ENCODE results near the gene CSH1.
"Not testable (repeated sequence)": the region's sequence is repeated elsewhere in the genome, so short reads cannot be mapped to it uniquely, and the experiment has no call there.

CSH1 gene

GRCh38 chr17:63896524-63897354, at the start of gene CSH1:
Gene CSH1 (minus strand): TSS chr17:63896574. CDS start chr17:63896511, 63 bp downstream.
- not testable (repeated sequence) for DNase-seq (ENCODE audit: low spot score)

- no peak for DNase-seq (ENCODE audit: low spot score)
Measured at GRCh38 chr17:63945784-63946439, 49.5 kb upstream of the CSH1 start.

GRCh38 chr17:63944736-63945499, 48.5 kb upstream of the CSH1 start:
- DNase-seq (ENCODE audit: low spot score): no peak

- DNase-seq (ENCODE audit: low spot score): no peak
Measured at GRCh38 chr17:63943745-63944144, 47.4 kb upstream of the CSH1 start.

- no peak for DNase-seq (ENCODE audit: low spot score)
Measured at GRCh38 chr17:63942309-63942985, 46.1 kb upstream of the CSH1 start.

GRCh38 chr17:63941751-63942150, 45.4 kb upstream of the CSH1 start:
- no peak for DNase-seq (ENCODE audit: low spot score)

GRCh38 chr17:63941162-63941561, 44.8 kb upstream of the CSH1 start:
- DNase-seq (ENCODE audit: low spot score): no peak

GRCh38 chr17:63940584-63940983, 44.2 kb upstream of the CSH1 start:
- no peak for DNase-seq (ENCODE audit: low spot score)

GRCh38 chr17:63939884-63940283, 43.5 kb upstream of the CSH1 start:
- DNase-seq (ENCODE audit: low spot score): no peak

- no peak for DNase-seq (ENCODE audit: low spot score)
Measured at GRCh38 chr17:63939401-63939800, 43.0 kb upstream of the CSH1 start.

GRCh38 chr17:63937920-63938319, 41.5 kb upstream of the CSH1 start:
- no peak for DNase-seq (ENCODE audit: low spot score)

GRCh38 chr17:63937319-63937718, 40.9 kb upstream of the CSH1 start:
- DNase-seq (ENCODE audit: low spot score): no peak

- DNase-seq (ENCODE audit: low spot score): no peak
Measured at GRCh38 chr17:63934183-63935112, 38.1 kb upstream of the CSH1 start.

GRCh38 chr17:63933598-63933997, 37.2 kb upstream of the CSH1 start:
- DNase-seq (ENCODE audit: low spot score): no peak

- DNase-seq (ENCODE audit: low spot score): no peak
Measured at GRCh38 chr17:63932721-63933120, 36.3 kb upstream of the CSH1 start.

- peak; percentile 33 for DNase-seq (ENCODE audit: low spot score)
Measured at GRCh38 chr17:63931981-63932561, 35.7 kb upstream of the CSH1 start, which contains the start of gene CD79B. Gene CD79B (minus strand): TSS chr17:63932331. CDS start chr17:63932261, 70 bp downstream.

- peak; percentile 48 for DNase-seq (ENCODE audit: low spot score)
Measured at GRCh38 chr17:63930951-63931575, 34.7 kb upstream of the CSH1 start.

GRCh38 chr17:63929860-63930766, 33.7 kb upstream of the CSH1 start:
- DNase-seq (ENCODE audit: low spot score): no peak

Data from activated CD4-positive, alpha-beta T cell treated with anti-CD3 and anti-CD28 coated beads, Interleukin-2, Interleukin-4, amounts not matched to agents 100 ng/mL and 50 ng/mL, durations not matched to agents 16 hours and 8 hours (primary cell).